ENCODE measurements around the gene PRDX4. TPM values are rescaled to one million over a fixed set of nuclear protein-coding genes. Genes with fewer than 3 reads are reported as not detected.

The PRDX4 gene
- total and polyA plus RNA-seq, 4 donors, result 183 to 480 (median 412) TPM

DNA sequence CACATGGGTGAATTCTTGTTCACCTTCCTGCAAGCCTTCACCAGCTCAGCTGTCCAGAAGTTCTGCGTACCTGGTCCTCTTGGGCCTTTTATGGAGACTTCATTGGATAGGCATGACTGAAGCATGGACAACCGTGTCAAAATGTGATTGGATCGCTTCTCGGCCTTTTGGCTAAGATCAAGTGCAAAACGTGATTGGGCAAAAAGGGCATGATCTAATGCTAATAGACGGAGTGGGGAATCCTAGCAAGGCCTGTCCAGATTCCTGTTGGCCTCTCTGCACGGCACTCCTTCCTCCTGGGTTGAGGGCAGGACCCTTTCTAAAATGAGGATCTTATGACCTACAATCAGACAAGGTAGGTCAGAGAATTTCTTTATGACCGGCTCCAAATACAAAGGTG, 24.9 kb downstream of the PRDX4 start:
- no peak overlapping the region for H3K4me3 ChIP-seq (ENCODE audit: low read depth in 1 of 3, low read length in 3 of 3)
- no peak for DNase-seq (ENCODE audit: low spot score)
- 86% methylated on average over 8 of the region's 8 CpGs for whole genome bisulfite sequencing
- H3K9me3 ChIP-seq (ENCODE audit: control insufficient read depth in 4 of 4, low read length in 3 of 4), result no peaks in the 10 kb centered on the region
- no peaks in the 10 kb centered on the region for H3K27me3 ChIP-seq (ENCODE audit: control insufficient read depth in 4 of 4, insufficient read depth in 4 of 4, low read length in 3 of 4)
- H3K4me1 ChIP-seq (ENCODE audit: control insufficient read depth in 4 of 4, insufficient read depth in 4 of 4, low read length in 3 of 4), result no peaks in the 10 kb centered on the region
- no peak overlapping the region for H3K9ac ChIP-seq (ENCODE audit: low read depth in 1 of 2, low read length in 2 of 2)
- no peaks in the 10 kb centered on the region for H3K36me3 ChIP-seq (ENCODE audit: control insufficient read depth in 4 of 4, insufficient read depth in 3 of 4, low read depth in 1 of 4, low read length in 3 of 4)
- TF ChIP-seq GABPA (IDR thresholded peaks at IDR 0.05 in 1 of 2, conservative IDR thresholded peaks at IDR 0.05 in 1 of 2) (no peak), SP1 (IDR thresholded peaks at IDR 0.05) (no peak), NR2F2 (IDR thresholded peaks at IDR 0.05) (no peak)
- TF ChIP-seq, protein P1, sequence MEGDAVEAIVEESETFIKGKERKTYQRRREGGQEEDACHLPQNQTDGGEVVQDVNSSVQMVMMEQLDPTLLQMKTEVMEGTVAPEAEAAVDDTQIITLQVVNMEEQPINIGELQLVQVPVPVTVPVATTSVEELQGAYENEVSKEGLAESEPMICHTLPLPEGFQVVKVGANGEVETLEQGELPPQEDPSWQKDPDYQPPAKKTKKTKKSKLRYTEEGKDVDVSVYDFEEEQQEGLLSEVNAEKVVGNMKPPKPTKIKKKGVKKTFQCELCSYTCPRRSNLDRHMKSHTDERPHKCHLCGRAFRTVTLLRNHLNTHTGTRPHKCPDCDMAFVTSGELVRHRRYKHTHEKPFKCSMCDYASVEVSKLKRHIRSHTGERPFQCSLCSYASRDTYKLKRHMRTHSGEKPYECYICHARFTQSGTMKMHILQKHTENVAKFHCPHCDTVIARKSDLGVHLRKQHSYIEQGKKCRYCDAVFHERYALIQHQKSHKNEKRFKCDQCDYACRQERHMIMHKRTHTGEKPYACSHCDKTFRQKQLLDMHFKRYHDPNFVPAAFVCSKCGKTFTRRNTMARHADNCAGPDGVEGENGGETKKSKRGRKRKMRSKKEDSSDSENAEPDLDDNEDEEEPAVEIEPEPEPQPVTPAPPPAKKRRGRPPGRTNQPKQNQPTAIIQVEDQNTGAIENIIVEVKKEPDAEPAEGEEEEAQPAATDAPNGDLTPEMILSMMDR (IDR thresholded peaks at IDR 0.05; ENCODE audit: low read depth, low read length, missing input control), result no peak
- H3K27ac ChIP-seq (ENCODE audit: low read depth in 1 of 2, low read length in 2 of 2), result no peak overlapping the region

DNA sequence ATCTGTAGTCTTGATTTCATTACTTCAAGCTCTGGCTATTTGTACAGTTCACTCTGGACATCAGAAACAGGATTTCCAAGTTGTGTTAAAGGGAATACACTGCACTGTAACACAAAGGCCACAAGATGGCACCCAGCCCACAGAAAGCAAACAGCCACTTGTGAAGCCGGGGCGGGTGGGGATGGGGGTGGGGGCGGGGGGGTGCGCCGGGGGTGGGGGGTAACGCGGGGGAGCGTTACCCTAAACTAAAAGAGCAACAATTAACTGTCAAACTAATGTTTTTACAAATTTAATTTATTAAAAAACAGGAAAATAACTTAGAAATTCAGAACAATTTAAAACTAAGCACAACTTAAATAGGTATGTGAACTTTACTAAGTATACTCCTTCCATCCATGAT, 27.3 kb downstream of the PRDX4 start:
- Histone ChIP-seq H3K27me3 (ENCODE audit: control insufficient read depth in 4 of 4, insufficient read depth in 4 of 4, low read length in 3 of 4) (no peaks in the 10 kb centered on the region), H3K36me3 (ENCODE audit: control insufficient read depth in 4 of 4, insufficient read depth in 3 of 4, low read depth in 1 of 4, low read length in 3 of 4) (no peaks in the 10 kb centered on the region), H3K9ac (ENCODE audit: low read depth in 1 of 2, low read length in 2 of 2) (no peak overlapping the region), H3K9me3 (ENCODE audit: control insufficient read depth in 4 of 4, low read length in 3 of 4) (no peaks in the 10 kb centered on the region), H3K4me3 (ENCODE audit: low read depth in 1 of 3, low read length in 3 of 3) (no peak overlapping the region), H3K4me1 (ENCODE audit: control insufficient read depth in 4 of 4, insufficient read depth in 4 of 4, low read length in 3 of 4) (no peaks in the 10 kb centered on the region), H3K27ac (ENCODE audit: low read depth in 1 of 2, low read length in 2 of 2) (no peak overlapping the region)
- WGBS, result under 1% methylated on average over 8 of the region's 8 CpGs
- TF ChIP-seq SP1 (IDR thresholded peaks at IDR 0.05) (no peak), RAD21 (IDR thresholded peaks at IDR 0.05) (peak; percentile 57 to 76)
- TF ChIP-seq, protein P1 (IDR thresholded peaks at IDR 0.05; ENCODE audit: low read depth, low read length, missing input control), result peak; percentile 53
- DNase-seq (ENCODE audit: low spot score), result peak; percentile 38

DNA sequence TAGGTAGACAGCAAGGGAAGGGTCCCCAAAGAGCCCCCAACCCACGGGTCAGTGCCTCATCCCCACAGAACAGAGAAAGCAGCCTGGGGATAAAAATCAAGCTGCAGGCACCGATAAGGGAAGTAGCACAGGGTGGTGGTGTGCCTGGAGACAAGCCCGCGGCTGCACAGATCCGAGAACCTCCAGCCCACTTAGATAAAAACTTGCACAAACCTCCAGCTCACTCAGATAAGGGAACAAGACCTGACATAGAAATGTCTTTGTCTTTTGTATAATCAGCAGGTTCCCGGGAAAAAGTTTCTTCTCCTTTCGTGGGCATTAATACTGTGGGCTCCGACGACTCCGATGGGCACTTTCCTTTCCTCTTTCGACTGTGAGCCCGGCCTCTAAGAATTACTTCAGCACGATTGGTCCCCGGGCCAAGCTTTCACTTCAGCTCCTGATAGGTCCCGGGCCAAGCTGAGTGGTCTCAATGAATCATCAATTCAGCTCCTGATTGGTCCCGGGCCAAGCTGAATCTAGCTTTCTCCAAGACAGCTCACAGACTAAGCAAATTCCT, 32.4 kb downstream of the PRDX4 start:
- no peak for TF ChIP-seq NR2F2 (IDR thresholded peaks at IDR 0.05)
- no peak for TF ChIP-seq EGR1 (IDR thresholded peaks at IDR 0.05; ENCODE audit: low read depth in 2 of 2)
- no peak for TF ChIP-seq RAD21 (IDR thresholded peaks at IDR 0.05)
- no peak for TF ChIP-seq HNF4A (conservative IDR thresholded peaks at IDR 0.05)
- TF ChIP-seq, protein P2, sequence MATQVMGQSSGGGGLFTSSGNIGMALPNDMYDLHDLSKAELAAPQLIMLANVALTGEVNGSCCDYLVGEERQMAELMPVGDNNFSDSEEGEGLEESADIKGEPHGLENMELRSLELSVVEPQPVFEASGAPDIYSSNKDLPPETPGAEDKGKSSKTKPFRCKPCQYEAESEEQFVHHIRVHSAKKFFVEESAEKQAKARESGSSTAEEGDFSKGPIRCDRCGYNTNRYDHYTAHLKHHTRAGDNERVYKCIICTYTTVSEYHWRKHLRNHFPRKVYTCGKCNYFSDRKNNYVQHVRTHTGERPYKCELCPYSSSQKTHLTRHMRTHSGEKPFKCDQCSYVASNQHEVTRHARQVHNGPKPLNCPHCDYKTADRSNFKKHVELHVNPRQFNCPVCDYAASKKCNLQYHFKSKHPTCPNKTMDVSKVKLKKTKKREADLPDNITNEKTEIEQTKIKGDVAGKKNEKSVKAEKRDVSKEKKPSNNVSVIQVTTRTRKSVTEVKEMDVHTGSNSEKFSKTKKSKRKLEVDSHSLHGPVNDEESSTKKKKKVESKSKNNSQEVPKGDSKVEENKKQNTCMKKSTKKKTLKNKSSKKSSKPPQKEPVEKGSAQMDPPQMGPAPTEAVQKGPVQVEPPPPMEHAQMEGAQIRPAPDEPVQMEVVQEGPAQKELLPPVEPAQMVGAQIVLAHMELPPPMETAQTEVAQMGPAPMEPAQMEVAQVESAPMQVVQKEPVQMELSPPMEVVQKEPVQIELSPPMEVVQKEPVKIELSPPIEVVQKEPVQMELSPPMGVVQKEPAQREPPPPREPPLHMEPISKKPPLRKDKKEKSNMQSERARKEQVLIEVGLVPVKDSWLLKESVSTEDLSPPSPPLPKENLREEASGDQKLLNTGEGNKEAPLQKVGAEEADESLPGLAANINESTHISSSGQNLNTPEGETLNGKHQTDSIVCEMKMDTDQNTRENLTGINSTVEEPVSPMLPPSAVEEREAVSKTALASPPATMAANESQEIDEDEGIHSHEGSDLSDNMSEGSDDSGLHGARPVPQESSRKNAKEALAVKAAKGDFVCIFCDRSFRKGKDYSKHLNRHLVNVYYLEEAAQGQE (IDR thresholded peaks at IDR 0.05), result no peak
- TF ChIP-seq, protein P3, sequence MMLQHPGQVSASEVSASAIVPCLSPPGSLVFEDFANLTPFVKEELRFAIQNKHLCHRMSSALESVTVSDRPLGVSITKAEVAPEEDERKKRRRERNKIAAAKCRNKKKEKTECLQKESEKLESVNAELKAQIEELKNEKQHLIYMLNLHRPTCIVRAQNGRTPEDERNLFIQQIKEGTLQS (IDR thresholded peaks at IDR 0.05), result no peak
- TF ChIP-seq, protein P4, sequence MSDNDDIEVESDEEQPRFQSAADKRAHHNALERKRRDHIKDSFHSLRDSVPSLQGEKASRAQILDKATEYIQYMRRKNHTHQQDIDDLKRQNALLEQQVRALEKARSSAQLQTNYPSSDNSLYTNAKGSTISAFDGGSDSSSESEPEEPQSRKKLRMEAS (IDR thresholded peaks at IDR 0.05), result no peak
- TF ChIP-seq YY1 (IDR thresholded peaks at IDR 0.05), result no peak
- no peak for TF ChIP-seq RXRA (IDR thresholded peaks at IDR 0.05)
- no peak for TF ChIP-seq FOXA1 (IDR thresholded peaks at IDR 0.05)
- TF ChIP-seq SP1 (IDR thresholded peaks at IDR 0.05), result no peak
- no peak for TF ChIP-seq HNF4G (IDR thresholded peaks at IDR 0.05)
- TF ChIP-seq JUND (IDR thresholded peaks at IDR 0.05), result no peak
- no peak for TF ChIP-seq TAF1 (conservative IDR thresholded peaks at IDR 0.05)
- TF ChIP-seq GABPA (IDR thresholded peaks at IDR 0.05 in 1 of 2, conservative IDR thresholded peaks at IDR 0.05 in 1 of 2), result no peak
- TF ChIP-seq, protein P1 (IDR thresholded peaks at IDR 0.05; ENCODE audit: low read depth, low read length, missing input control), result no peak
- WGBS, result 60% methylated on average over 16 of the region's 16 CpGs
- no peaks in the 10 kb centered on the region for H3K27me3 ChIP-seq (ENCODE audit: control insufficient read depth in 4 of 4, insufficient read depth in 4 of 4, low read length in 3 of 4)
- H3K27ac ChIP-seq (ENCODE audit: low read depth in 1 of 2, low read length in 2 of 2), result no peak overlapping the region
- no peaks in the 10 kb centered on the region for H3K4me1 ChIP-seq (ENCODE audit: control insufficient read depth in 4 of 4, insufficient read depth in 4 of 4, low read length in 3 of 4)
- H3K9ac ChIP-seq (ENCODE audit: low read depth in 1 of 2, low read length in 2 of 2), result no peak overlapping the region
- no peaks in the 10 kb centered on the region for H3K9me3 ChIP-seq (ENCODE audit: control insufficient read depth in 4 of 4, low read length in 3 of 4)
- peaks cover 0 to 11% (median 6%) of the 10 kb centered on the region in 4 donors for H3K36me3 ChIP-seq (ENCODE audit: control insufficient read depth in 4 of 4, insufficient read depth in 3 of 4, low read depth in 1 of 4, low read length in 3 of 4)
- no peak for DNase-seq (ENCODE audit: low spot score)
- no peak overlapping the region for H3K4me3 ChIP-seq (ENCODE audit: low read depth in 1 of 3, low read length in 3 of 3)
